ES-I3 (cell line): ENCODE measurements around the gene ERP44.
"Not testable (repeated sequence)": the region's sequence is repeated elsewhere in the genome, so short reads cannot be mapped to it uniquely, and the experiment has no call there.

Experiments used
- H3K36me3 ChIP-seq: 2 replicates; pipeline ENCODE4 v1.6.1; 2013; ENCODE audit warnings: mild to moderate bottlenecking, low read length, control low read depth, moderate library complexity; ENCODE audit not compliant: insufficient read depth
- H3K4me1 ChIP-seq: 2 replicates; pipeline ENCODE4 v1.6.1; 2013; ENCODE audit warnings: mild to moderate bottlenecking, control low read depth, low read length; ENCODE audit not compliant: insufficient read depth
- H3K9ac ChIP-seq: 2 replicates; pipeline ENCODE4 v1.6.1; 2013; ENCODE audit warnings: low read depth, mild to moderate bottlenecking, low read length, moderate library complexity
- H3K9me3 ChIP-seq: 2 replicates; pipeline ENCODE4 v1.6.1; 2013; ENCODE audit warnings: mild to moderate bottlenecking, low read length, moderate library complexity; ENCODE audit not compliant: control insufficient read depth, insufficient read depth

The ERP44 gene

GRCh38 chr9:100070104-100071041 lies 28.4 kb downstream of the ERP44 start:
- Histone ChIP-seq H3K9me3 (no peaks in the 10 kb centered on the region; the same call in none of the 2 replicates), H3K4me1 (no peaks in the 10 kb centered on the region), H3K36me3 (no peaks in the 10 kb centered on the region; the same call in 1 of the 2 replicates)

GRCh38 chr9:100069068-100069467 lies 29.7 kb downstream of the ERP44 start:
- not testable (repeated sequence) for H3K36me3 ChIP-seq, H3K9ac ChIP-seq, H3K4me1 ChIP-seq, H3K9me3 ChIP-seq

More at GRCh38 chr9:100070104-100071041, 28.4 kb downstream of the ERP44 start:
- no peak overlapping the region for H3K9ac ChIP-seq

- H3K4me1 ChIP-seq, H3K36me3 ChIP-seq: not testable (repeated sequence)
Measured at GRCh38 chr9:100067990-100068389, 30.8 kb downstream of the ERP44 start.

GRCh38 chr9:100066539-100066938 lies 32.3 kb downstream of the ERP44 start:
- Histone ChIP-seq H3K4me1 (no peaks in the 10 kb centered on the region), H3K36me3 (no peaks in the 10 kb centered on the region; the same call in 1 of the 2 replicates), H3K9me3 (no peaks in the 10 kb centered on the region; the same call in 1 of the 2 replicates), H3K9ac (no peak overlapping the region)

More at GRCh38 chr9:100067990-100068389, 30.8 kb downstream of the ERP44 start:
- not testable (repeated sequence) for H3K9me3 ChIP-seq, H3K9ac ChIP-seq

- Histone ChIP-seq H3K9ac (no peak overlapping the region), H3K9me3 (no peaks in the 10 kb centered on the region; the same call in 1 of the 2 replicates), H3K4me1 (no peaks in the 10 kb centered on the region), H3K36me3 (no peaks in the 10 kb centered on the region; the same call in 1 of the 2 replicates)
Measured at GRCh38 chr9:100064872-100065581, 33.8 kb downstream of the ERP44 start.

GRCh38 chr9:100063185-100063584 lies 35.6 kb downstream of the ERP44 start:
- Histone ChIP-seq H3K9ac (no peak overlapping the region), H3K36me3 (no peaks in the 10 kb centered on the region; the same call in 1 of the 2 replicates), H3K9me3 (no peaks in the 10 kb centered on the region; the same call in 1 of the 2 replicates), H3K4me1 (no peaks in the 10 kb centered on the region)

GRCh38 chr9:100062683-100063082 lies 36.1 kb downstream of the ERP44 start:
- not testable (repeated sequence) for H3K9me3 ChIP-seq, H3K9ac ChIP-seq, H3K36me3 ChIP-seq, H3K4me1 ChIP-seq

GRCh38 chr9:100058699-100059579 lies 39.9 kb downstream of the ERP44 start:
- H3K4me1 ChIP-seq, result no peaks in the 10 kb centered on the region
- H3K36me3 ChIP-seq, result no peaks in the 10 kb centered on the region
- no peak overlapping the region for H3K9ac ChIP-seq
- H3K9me3 ChIP-seq, result no peaks in the 10 kb centered on the region

GRCh38 chr9:100057624-100058023 lies 41.2 kb downstream of the ERP44 start:
- H3K4me1 ChIP-seq, result no peaks in the 10 kb centered on the region
- H3K9me3 ChIP-seq, result no peaks in the 10 kb centered on the region
- H3K9ac ChIP-seq, result no peak overlapping the region
- no peaks in the 10 kb centered on the region for H3K36me3 ChIP-seq

- H3K4me1 ChIP-seq, result no peaks in the 10 kb centered on the region
- no peak overlapping the region for H3K9ac ChIP-seq
- no peaks in the 10 kb centered on the region for H3K9me3 ChIP-seq
- no peaks in the 10 kb centered on the region for H3K36me3 ChIP-seq
Measured at GRCh38 chr9:100056561-100056960, 42.2 kb downstream of the ERP44 start.

GRCh38 chr9:100052375-100052774 lies 46.4 kb downstream of the ERP44 start:
- H3K9ac ChIP-seq, result no peak overlapping the region
- H3K36me3 ChIP-seq, result no peaks in the 10 kb centered on the region
- H3K4me1 ChIP-seq, result no peaks in the 10 kb centered on the region
- no peaks in the 10 kb centered on the region for H3K9me3 ChIP-seq

- Histone ChIP-seq H3K9ac (no peak overlapping the region), H3K9me3 (no peaks in the 10 kb centered on the region), H3K4me1 (no peaks in the 10 kb centered on the region), H3K36me3 (no peaks in the 10 kb centered on the region)
Measured at GRCh38 chr9:100049551-100049950, 49.2 kb downstream of the ERP44 start.

GRCh38 chr9:100038472-100038871 lies 60.3 kb downstream of the ERP44 start:
- Histone ChIP-seq H3K4me1 (no peaks in the 10 kb centered on the region), H3K9ac (no peak overlapping the region), H3K36me3 (no peaks in the 10 kb centered on the region), H3K9me3 (peaks cover 4% of the 10 kb centered on the region; the same call in 1 of the 2 replicates)
